Hepatic stellate cell (primary cell): Measurements from ENCODE around the gene BMERB1.
"Not testable (repeated sequence)": the region's sequence is repeated elsewhere in the genome, so short reads cannot be mapped to it uniquely, and the experiment has no call there.

Experiments
- DNase-seq: peaks from one replicate; pipeline ENCODE4 v3.0.0; 2011; ENCODE audit warnings: low spot score

Gene BMERB1

DNA sequence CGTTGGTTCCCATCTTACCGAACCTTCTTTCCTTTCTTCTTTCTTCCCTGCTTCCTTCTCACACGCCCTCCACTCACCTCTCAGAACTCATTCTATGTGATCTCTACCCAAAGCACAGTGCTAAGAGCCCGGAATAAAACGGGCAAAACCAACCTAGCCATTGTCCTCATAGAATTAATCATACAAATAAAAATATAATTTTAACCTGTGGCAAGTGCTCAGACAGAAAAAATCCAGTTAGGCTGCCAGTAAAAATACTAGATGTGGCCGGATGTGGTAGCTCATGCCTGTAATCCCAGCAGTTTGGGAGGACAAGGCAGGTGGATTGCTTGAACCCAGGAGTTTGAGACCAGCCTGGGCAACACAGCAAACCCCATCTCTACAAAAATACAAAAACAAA, 27.0 kb downstream of the BMERB1 start:
- DNase-seq: no peak

DNA sequence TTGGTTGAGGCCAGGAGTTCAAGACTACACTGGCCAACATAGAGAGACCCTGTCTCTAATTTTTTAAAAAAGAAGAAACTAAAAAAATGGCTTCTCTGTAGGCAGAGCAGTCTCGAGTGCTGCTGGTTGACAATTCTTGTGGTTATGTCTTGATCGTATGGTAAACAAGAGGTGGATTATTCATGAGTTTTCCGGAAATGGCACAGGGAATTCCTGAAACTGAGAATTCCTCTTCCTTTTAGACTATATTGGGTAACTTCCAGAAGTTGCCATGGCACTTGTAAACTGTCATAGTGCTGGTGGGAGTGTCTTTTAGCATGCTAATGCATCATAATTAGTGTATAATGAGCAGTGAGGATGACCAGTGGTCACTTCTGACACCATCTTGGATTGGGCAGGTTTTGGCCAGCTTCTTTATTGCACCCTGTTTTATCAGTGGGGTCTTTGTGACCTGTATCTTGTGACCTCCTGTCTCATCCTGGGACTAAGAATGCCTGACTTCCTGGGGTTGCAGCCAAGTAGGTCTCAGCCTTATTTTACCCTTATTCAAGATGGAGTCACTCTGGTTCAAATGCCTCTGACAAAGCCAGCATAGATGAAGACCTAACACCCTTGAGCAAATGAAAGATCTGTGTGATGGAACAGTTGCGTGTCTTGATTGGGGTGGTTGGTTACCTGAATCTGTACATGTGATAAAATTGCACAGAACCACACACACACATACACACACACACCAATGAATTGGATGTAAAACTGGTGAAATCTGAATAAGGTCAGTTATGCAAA, 30.2 kb downstream of the BMERB1 start:
- no peak for DNase-seq

GRCh38 chr16:15466131-15466530, 31.7 kb downstream of the BMERB1 start:
- DNase-seq: no peak

DNA sequence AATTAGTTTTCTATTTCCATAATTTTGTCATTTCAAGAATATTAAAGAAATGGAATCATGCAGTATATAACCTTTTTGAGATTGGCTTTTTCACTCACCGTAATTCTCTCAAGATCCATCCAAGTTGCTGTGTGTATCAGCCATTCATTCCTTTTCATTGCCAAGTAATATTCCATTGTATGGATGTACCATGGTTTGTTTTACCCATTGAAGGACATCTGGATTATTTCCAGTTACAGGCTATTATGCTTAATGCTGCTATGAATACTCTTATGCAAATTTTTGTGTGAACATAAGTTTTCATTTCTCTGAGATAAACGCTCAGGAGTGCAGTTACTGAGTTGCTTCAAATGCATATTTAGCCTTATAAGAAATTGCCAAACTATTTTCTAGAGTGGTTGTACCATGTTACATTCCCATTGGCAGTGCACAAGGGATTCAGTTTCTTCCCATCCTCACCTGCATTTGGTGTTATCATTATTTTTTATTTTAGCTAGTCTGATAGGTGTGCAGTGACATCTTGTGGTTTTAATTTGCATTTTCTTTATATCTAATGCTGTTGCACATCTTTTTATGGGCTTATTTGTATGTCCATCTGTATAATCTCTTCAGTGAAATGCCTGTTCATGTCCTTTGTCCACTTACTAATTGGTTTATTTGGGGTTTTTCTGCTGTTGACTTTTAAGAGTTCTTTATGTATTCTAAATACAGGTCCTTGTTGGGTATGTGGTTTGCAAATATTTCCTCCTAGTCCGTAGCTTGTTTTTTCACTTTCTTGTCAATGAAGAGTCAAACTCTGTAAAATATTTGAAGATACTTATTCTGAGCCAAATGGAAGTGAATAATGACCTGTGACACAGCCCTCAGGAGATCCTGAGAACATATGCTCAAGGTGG, 32.7 kb downstream of the BMERB1 start:
- no peak for DNase-seq

GRCh38 chr16:15476971-15477370, 42.6 kb downstream of the BMERB1 start:
- not testable (repeated sequence) for DNase-seq

DNA sequence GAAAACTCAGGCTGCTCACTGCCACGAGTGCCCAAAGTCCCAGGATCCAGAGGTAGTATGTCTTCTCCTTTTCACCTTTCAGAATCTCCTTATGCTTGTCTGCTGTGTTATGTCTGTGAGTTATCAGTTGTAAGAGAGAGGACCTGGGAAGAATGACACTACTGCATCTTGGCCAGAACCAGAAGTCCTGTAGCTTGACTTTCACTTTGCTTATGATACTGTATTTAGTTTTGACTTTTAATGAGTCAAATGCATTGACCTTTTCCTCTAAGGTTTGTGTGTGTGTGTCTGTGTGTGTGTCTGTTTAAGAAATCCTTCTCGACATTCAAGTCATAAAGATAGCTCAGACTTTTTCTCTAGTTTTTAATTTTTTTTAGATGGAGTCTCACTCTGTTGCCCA, 43.4 kb downstream of the BMERB1 start:
- DNase-seq: no peak

GRCh38 chr16:15482068-15482747, 47.8 kb downstream of the BMERB1 start:
- DNase-seq: peak; percentile 84

GRCh38 chr16:15482748-15483298, 48.4 kb downstream of the BMERB1 start:
- DNase-seq: no peak

DNA sequence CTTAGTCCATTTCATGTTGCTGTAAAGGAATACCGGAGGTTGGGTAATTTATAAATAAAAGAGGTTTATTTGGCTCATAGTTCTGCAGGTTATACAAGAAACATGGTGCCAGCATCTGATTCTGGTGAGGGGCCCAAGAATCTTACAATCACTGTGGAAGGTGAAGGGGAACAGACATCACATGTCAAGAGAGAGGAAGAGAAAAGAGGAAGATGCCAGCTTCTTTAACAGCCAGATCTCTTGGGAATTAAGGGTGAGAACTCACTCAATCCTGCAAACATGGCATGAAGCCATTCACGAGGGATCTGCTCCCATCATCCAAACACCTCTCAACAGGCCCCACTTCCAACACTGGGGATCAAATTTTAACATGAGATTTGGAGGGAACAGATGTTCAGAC, 49.5 kb downstream of the BMERB1 start:
- no peak for DNase-seq

- no peak for DNase-seq
These were observed 50.3 kb downstream of the BMERB1 start for GRCh38 chr16:15484662-15485061.

DNA sequence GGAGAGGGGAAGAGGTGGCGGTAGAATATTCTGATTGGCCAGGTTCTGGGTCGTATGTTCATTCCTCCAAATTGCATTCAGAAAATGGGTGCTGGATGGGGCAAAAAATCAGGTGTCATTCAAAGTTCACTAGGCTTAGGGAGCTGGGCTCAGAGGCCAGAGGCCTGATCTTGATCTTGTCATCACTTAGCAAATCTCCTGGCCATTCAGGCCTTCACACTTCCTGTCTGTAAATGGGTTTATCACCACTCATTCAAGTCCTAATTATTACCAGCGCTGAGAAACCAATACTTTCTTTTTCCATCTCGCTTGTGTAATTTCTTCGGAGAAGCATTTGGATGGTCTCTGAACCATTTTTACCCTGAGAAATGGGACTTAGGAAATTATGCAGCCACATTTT, 50.8 kb downstream of the BMERB1 start:
- no peak for DNase-seq

- DNase-seq: no peak
These were observed 52.3 kb downstream of the BMERB1 start for GRCh38 chr16:15486661-15487060.

DNA sequence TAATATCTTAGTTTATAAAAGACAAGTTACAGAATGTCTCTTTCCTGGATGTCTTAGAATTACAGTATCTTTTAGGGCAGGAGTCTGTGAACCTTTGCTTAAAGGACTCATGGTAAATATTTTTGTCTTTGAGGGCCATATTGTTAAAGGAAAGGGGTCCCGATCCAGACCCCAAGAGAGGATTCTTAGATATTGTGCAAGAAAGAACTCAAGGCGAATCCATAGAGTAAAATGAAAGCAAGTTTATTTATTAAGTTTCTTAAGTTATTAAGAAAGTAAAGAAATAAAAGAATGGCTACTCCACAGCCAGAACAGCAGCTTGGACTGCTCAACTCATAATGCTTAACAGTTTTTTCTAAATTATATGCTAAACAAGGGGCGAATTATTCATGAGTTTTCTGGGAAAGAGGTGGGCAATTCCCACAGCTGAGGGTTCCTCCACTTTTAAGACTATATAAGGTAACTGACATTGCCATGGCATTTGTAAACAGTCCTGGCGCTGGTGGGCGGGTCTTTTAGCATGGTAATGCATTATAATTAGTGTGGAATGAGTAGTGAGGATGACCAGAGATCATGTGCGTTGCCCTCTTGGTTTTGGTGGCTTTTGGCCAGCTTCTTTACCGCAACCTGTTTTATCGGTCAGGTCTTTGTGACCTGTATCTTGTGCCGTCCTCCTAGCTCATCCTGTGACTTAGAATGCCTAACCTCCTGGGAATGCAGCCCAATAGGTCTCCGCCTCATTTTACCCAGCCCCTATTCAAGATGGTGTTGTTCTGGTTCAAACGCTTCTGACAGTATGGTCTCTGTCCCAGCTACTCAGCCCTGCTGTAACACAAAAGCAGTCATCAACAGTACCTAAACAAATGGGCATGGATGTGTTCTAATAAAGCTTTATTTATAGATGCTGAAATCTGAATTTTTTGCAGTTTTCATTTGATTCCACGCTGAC, 53.2 kb downstream of the BMERB1 start:
- no peak for DNase-seq

GRCh38 chr16:15489016-15489415, 54.6 kb downstream of the BMERB1 start:
- DNase-seq: no peak

GRCh38 chr16:15490123-15490711, 55.8 kb downstream of the BMERB1 start:
- no peak for DNase-seq

DNA sequence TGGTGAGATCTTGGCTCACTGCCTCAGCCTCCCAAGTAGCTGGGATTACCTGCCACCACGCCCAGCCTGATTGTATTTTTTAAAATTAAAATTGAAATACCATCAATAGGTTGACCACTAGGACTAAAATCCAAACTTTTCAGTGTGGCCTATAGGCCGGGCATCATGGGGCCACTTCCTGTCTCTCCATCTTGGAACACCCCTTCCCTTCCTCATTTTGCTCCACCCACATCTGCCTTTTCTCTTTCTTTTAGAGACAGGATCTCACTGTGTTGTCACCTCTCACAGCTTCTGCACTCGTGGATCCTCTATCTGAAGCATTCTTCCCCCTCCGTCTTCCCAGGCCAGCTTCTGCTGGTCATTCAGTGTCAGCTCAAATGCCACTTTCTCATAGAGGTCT, 57.0 kb downstream of the BMERB1 start:
- DNase-seq: no peak

DNA sequence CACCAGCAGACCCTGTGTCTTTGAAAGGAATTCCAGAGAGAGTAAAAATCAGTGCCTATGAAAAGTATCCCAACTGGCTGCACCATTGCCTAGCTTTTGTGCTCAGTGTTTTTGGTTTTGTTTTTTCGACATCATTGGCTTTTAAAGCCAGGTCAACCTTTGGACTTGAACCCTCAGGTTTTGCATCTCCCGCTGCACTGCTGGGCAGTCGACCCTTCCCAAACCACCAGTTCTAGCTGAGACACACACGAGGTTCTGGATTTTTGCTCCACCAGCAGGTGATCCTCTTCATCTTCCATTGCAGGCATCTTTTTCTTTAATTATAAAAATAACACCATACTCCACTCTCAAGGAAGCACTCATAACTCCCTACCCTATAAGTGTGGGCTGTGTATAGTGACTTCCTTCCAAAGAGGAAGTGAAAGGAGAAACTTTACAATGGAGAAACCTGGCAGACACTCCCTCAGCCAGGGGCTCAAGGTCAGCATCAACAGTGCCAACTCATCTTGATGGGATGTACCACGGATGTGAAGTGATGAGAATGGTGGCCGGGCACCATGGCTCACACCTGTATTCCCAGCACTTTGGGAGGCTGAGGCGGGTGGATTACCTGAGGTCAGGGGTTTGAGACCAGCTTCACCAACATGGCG, 57.8 kb downstream of the BMERB1 start:
- DNase-seq: no peak

DNA sequence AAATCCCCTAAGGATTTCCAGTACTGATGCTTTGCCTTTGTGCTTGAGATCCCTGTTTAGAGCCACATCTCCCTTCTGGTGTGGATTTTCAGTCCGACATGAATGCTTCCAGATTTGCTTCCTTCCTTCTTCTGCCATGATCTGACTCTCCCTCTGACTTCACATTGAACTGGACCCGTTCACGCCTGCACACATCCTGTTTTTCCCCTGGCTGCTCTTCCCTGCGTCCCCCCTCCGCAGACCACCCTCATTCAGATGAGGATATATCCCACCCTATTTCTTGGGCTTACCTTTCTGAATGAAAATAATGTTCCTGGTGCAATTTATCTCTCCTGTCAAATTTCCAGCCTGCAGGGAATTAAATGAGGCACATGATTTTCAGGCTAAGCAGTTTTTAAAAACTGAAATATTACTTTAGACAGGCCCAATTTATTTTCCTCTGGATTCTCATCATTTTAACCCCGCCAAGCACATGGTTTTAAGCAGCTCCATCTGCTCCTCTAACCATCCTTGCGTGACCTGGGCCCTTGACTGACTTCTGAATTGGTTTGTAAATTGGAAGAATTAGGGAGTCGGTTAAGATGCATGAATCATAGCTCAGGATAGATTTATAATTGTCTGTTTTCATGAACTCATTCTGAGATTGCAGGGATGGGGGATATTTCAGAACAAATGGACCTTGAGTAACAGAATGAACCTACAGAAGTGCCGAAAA, 59.2 kb downstream of the BMERB1 start:
- DNase-seq: peak; percentile 28

DNA sequence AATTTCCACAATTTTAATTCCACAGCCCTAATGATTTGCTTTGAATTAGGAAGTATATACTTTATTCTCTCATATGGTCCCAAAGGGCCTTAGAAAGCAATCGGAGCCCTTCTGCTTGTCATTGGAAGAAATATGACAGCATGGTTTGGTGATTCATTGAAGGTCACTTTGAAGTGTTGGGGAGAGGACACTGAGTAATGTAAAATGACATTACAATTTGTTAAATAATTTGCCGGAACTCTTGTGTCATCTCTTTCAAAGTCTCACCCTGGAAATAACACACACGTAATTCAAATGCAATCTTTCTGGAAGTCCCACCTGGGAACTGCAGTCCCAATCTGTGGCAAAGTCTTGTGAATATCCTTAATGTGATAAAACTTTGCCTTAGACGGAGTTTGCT, 59.8 kb downstream of the BMERB1 start:
- DNase-seq: peak; percentile 22

DNA sequence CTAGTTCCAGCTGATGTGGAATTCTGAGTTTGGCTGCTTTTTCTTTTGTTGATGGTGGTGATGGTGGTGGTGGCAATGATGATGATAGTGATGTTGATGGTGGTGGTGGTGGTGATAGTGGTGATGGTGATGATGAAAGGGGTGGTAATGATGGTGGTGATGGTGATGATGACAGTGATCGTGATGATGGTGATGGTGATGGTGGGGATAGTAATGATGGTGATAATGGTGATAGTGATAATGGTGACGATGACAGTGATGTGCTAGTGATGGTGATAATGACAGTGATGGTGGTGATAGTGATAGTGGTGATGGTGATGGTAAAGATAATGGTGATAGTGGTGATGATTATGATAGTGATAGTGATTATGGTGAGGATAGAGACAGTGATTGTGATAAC, 61.5 kb downstream of the BMERB1 start:
- DNase-seq: no peak
